Stimulated activated CD8-positive, alpha-beta memory T cell treated with anti-CD3 and anti-CD28 coated beads, Interleukin-7, amount 100 ng/mL, for 48 hours (primary cell): ENCODE measurements around the gene CADPS2.

Source experiments
- DNase-seq, 2 donors: peaks; one replicate each; pipeline ENCODE4 v3.0.0-alpha.2; 2020; ENCODE audit warnings: low read depth in 1 of 2; ENCODE audit errors: extremely low read depth in 1 of 2

CADPS2 gene

DNA sequence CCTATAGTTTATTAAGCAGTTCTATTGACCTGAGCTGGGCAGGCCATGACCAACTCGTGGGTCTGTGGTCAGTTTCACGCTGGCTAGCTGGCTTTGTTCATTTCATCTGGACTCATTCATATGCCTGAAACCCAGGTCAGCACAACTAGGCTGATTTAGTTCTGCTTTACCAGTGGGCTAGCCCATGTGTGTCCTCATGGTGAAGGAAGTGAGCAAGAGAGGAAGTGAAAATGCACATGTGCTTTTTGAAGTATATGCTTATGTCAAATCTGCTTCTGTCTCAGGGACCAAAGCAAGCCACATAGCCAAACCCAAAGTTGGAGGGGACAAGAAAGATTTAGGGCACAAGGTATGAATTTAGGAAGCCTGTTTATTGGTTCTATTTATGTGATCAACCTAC, 341.8 kb downstream of the CADPS2 start:
- DNase-seq, result no peak

DNA sequence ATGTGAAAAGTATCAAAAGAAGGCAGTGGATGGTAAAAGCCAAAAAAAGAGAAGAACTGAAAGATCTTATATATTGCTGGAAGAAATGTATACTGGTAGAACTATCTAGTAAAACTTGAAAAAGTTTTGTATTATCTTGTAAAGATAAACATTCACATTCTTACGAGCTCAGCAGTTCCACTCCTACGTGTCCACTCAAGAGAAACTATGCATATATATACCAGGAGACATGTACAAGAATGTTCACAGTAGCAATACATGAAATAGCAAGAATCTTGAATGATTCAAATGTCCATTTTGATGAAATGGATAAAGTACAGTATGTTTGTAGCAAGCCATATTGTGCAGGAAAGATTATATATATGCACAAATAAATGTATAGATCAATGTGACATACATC, 342.4 kb downstream of the CADPS2 start:
- DNase-seq, result no peak

DNA sequence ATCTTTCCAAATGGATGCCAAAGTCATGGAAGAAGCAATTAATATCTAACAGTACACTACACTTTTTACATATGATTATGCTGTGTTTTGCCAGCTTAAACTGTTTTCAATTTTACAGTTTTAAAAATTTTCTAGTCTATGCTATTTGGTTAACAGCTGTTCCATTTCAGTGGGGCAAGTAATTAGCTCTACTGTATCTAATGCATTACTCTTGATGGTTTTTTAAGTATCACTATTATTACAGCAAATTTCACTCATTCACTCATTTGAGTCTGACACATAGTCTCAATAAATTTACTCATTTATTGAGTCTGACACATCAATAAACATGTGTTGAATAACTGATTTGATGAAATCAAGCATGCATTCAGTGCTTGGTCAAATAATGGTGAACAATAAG, 343.1 kb downstream of the CADPS2 start:
- no peak for DNase-seq

DNA sequence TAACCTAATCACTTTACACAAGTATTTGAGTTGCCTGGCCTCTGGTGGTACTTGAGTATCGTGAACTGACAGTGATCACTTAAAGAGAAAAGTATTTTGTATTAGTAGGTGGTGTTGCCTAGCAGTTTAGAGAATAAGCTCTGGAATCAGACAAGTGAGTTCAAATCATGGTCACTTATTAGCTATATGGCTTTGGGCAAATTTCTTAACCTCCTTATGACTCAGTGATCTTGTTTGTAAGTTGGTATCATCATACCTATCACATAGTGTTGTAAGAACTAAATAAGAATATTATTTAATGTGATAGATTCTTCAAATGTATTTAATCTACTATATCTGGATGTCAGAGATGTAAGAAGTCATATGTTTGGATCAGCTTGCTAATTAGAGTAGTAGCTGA, 351.2 kb downstream of the CADPS2 start:
- no peak for DNase-seq

DNA sequence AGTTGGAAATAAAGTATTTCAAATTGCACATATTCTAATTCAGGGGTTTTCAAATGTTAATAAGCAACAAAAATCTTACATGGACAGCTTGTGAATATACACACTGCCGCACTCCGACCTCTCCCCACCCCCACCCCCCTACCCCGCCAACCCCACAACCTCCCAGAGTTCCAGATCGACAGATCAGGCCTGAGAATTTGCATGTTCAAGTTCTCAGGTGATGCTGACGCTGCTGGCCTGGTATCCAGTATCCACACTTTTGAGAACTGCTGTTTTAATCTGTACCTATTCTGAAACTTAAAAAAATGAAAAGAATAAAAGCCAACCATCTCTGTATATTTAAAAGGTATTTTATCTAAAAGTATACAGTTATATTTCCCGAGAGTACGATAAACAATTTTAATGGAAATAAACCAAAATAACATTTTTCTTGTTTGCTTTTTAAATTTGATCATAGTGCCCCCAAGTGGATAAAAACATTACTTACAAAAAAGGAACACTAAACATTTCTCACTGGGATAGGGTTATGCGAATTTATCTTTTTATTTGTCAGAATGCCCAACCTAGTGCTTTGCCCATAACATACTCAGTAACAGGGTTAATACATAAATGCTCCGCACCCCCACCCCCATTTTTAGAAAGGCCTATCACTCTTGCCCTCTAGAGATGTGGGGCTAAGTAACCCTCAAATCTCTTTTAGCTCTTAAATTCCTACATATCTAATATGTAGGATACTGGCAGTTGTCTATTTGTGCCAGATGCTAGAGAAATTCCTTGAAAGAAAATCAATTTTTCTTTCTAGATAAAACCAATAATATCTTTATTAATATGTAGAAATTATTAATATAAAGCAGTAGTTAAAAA, 353.6 kb downstream of the CADPS2 start:
- no peak for DNase-seq

DNA sequence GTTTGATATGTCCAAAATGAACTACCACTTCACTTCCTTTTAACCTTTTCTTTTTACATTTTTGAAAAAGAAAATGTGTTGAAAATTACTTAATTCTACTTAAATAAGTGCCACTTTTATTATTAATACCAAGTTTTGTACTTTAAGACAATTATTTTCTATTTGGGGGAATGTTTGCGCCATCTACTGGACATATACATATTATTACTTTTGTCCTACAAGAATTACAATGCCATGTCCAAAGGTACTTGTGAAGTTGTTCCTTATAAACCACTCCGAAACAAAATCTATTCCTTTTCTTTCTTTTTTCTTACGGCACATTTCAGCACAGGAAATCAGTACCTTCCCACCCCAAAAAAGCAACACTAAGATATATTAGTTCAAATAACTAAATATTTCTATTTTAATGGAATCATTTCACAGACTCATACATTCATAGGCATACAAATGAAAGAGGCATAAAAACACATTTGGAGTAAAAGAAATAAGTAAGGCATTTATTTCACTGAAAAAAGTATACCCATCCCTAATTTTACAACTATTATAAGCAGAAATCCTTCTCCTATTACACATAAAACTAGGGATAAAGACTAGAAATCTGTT, 357.3 kb downstream of the CADPS2 start:
- no peak for DNase-seq

DNA sequence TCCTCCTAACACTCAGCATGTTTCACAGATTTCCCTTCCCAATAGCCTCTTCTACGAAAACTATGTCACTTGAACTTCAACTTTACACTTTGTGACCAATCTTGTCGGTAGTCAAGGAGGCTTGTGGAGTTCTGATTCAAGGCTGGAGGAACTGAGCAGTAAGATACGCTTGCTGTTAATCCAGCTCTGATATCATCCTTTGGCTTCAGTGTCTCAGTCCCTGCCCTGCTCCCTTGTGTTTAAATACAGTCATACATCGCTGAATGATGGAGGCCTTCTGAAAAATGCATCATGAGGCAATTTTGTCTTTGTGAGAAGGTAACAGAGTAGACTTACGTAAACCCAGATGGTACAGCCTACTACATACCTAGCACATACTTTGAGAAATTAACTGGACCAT, 360.9 kb downstream of the CADPS2 start:
- no peak for DNase-seq

DNA sequence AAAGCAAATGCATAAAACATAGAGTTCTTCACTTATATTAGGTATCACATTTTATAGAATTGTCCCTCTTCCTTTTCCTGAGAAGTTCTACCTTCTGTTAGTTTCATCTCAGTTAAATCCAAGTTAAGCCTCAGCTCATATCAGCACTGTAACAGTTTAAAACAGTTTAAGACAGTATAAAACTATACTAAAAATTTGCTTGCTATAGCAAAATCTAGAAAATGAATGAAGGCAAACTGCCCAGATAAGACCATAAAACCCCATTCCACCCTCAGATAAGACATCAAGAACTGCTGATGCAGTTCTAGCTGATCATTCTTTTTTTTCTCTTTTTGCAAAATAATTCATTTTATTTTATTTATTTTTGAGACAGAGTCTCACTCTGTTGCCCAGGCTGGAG, 364.5 kb downstream of the CADPS2 start:
- no peak for DNase-seq

DNA sequence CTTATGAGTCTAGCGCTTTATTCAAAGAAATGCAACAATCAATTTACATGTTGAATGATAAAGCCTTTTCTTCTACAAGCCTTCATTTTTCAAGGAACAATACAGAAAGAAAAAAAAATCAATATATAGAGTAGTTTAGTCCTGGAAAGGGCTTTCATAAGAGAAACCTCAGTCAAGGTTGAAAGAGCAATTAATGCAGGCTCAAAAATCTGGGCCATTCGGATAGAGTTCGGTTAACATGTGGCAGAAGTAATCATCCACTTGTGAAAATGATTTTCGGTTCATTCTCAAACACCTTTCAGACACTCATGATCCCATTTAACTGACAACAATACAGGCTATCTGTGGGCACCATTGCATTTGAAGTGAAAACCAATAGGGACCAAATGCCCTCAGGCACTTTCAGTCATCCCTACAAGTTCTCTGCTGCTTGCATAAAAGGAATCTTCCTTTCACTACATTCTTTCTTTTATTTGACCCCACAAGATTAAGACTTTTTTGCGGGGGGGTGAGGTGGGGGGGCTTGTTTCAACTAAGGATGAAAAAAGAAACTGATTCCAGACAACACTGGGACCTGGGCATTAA, 365.2 kb downstream of the CADPS2 start:
- DNase-seq, result no peak

DNA sequence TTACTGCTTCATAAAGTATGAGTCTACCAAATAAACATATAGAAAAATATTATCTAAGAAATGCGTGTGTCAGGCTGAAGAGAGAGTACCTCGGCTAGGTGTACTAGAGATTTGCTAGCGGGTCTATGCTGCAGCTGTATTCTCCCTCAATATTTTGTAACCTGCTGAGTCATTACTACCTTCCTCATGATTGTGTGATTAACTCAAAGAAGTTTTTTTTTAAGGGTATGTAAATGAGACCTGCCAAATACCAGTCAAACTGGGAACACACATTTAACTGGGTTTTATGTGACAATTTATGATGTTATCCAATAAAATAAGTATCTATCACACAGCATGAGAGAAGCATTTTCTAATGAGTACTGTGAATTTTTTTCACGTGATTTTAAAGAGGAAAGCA, 367.8 kb downstream of the CADPS2 start:
- DNase-seq, result no peak

DNA sequence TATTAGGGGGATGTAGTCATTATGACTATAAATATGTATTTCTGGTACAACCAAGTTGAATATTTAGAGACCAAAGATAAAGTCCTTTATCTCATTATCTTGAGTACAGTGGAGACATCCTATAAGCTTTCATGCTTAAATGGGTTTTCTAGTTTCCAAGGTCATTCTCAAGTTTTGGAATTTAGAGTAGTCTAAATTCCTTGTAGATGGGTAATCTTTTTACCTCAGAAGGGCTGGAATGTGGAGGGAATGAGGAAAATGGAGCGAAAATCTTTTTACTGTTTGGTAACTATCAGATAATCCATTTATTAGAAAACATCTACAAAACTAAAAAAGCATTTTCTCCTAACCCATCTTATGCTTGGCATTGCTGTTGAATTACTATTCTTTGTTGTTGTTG, 368.7 kb downstream of the CADPS2 start:
- DNase-seq, result no peak

DNA sequence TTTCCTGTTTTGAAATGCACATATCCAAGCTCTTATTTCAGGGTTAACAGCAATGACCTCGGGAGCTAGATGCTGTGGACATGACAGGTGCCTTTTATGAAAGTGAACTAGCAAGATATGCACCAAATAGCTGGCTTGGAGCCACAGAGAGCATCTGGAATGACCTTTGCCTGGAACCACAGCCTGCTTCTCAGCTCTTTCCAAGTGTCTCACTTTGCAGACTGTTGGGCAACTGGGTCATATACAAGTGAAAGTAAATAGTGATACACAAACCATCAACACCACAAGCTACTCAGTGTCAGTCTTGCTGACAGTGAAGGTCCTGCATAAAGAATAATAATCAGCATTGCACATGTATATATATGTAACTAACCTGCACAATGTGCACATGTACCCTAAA, 370.9 kb downstream of the CADPS2 start:
- no peak for DNase-seq

DNA sequence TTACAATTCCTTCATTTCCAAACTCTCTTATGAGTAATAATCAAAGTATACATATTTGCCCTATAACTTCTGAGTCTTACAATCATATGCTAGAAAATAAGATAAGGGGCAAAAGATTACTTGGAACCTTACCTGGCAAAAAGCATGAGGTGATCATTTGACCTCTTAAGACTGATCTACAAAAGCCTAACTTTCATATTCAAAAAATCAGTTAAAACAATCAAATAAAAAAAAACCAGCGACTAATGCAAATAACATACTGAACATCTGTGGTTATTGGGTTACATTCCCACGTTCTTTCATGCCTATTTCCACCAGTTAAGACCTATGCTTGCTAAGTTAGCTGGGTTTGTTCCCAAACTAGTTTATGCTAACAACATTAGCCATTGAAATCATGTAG, 375.0 kb downstream of the CADPS2 start:
- no peak for DNase-seq

DNA sequence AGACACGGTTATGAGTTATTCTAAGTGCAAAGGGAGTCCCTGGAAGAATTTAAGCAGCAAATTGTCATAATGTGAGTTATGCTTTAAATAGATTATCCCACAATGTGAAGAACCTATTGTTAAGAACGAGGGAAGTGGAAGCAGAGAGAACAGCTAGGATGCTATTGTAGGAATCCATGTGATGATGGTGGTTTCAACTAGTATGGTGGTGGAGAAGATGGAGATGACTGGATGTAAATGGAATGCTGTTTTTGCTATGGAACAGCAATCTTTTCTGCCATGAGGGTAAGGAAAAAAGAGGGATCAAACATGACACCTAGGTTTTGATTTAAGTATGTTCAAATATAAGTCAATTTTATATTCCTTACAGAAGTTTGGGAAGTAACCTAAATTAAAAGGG, 378.7 kb downstream of the CADPS2 start:
- no peak for DNase-seq

DNA sequence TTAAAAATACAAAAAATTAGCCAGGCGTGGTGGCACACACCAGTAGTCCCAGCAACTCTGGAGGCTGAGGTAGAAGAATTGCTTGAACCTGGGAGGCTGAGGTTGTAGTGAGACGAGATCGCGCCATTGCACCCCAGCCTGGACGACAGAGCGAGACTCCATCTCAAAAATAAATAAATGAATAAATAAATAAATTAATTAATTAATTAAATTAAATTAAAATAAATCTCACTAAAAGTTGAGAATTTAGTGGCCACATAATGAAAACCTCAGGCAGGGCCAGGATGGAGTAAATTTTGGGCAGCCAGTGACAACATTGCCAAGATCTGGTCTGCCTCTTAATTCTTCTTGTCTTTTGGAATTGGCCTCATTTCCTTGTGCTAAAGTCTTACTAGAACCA, 394.3 kb downstream of the CADPS2 start:
- DNase-seq, result no peak

DNA sequence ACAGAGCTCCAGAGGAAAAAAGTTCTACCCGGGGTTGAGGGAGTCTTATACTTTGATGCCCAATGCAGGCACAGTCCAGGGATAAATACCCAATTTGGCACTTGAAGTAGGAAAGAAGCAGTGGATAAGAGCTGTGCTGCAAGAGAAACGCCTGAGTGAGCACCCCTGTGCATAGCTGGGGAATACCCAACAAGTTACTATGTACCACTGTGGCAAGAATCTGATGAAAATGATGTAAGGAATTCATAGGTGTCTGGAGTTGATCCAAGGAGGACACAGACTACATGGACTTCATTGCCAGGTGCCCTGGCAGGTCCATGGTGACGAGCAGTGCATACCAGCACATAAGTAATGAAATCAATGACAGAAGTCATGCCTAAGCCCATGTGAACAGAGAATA, 398.0 kb downstream of the CADPS2 start:
- no peak for DNase-seq

DNA sequence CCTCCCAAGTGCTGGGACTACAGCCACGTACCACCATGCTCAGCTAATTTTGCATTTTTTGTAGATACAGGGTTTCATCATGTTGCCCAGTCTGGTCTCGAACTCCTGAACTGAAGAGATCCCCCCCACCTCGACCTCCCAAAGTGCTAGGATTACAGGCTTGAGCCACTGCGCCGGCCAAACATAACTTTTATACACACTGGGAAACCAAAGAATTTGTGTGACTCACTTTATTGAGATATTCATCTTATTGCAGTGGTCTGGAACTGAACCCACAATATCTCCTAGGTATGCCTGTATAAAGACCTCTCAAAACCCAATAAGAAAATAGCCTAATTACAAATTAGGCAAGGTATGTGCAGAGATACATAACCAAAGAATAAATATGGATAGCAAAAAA, 399.1 kb downstream of the CADPS2 start:
- no peak for DNase-seq

DNA sequence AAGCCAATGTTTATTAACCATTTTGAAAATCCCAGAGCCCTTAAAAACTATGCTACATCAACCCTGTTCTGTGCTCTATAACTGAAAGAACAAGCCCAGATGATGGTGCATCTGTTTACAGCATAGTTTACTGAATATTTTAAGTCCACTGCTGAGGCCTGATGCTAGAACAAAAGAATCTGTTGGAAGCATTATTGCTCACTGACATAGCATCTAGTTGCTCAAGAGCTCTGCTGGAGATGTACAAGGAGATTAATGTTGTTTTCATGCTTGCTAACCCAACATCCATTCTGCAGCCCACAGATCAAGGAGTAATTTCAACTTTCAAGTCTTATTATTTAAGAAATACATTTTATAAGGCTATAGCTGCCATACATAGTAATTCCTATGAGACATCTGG, 400.4 kb downstream of the CADPS2 start:
- DNase-seq, result no peak

DNA sequence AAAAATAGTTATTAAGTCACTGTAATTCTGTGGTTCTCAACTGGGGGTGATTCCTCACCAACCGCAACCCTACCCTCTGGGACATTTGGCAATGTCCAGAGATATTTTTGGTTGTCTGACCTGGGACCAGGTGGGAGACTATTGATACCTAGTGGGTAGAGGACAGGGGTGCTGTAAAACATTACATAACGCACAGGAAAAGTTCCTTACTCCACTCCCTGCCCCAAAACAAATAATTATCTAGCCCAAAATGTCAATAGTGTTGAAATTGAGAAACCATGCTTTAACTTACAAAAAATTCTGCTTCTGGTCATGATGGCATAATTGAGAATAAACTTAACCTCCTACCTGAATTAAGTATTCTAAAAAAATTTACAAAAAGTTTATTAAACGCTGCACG, 404.0 kb downstream of the CADPS2 start:
- DNase-seq, result no peak

DNA sequence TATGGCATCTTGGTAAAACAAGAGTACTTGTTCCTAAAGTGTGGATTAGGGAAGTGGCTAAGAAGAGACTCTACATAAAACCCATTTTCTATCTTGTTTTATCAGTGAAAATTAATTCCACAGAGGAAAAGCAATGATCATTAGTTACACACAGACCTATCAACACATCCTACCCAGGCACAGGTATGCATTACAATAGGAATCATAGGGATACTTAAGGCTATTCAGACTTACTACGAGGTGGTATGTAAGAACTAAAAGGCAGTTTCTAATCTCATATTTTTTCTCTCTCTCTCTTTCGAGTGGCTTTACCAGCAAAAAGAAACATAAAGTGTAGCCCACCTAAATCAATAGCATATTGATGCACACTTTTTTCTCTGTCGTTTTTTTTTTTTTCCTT, 415.4 kb downstream of the CADPS2 start:
- DNase-seq, result no peak

DNA sequence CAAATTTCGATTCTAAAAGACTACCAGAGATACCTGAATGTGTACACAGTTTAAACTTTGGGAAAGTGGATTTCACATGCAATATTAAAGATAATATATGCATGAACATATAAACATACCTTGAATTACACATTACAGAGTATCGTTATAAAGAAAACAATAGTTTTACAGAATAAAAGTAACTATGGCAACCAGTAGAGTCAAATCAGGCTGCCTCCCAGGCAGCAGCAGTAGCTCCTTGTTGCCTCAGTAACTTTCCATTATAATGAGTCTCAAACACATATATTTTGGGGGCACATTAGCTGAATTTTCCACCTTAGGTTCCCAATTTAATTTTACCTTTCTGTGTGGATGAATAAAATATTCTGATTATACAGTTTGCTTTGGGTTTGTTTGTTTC, 417.3 kb downstream of the CADPS2 start:
- no peak for DNase-seq

DNA sequence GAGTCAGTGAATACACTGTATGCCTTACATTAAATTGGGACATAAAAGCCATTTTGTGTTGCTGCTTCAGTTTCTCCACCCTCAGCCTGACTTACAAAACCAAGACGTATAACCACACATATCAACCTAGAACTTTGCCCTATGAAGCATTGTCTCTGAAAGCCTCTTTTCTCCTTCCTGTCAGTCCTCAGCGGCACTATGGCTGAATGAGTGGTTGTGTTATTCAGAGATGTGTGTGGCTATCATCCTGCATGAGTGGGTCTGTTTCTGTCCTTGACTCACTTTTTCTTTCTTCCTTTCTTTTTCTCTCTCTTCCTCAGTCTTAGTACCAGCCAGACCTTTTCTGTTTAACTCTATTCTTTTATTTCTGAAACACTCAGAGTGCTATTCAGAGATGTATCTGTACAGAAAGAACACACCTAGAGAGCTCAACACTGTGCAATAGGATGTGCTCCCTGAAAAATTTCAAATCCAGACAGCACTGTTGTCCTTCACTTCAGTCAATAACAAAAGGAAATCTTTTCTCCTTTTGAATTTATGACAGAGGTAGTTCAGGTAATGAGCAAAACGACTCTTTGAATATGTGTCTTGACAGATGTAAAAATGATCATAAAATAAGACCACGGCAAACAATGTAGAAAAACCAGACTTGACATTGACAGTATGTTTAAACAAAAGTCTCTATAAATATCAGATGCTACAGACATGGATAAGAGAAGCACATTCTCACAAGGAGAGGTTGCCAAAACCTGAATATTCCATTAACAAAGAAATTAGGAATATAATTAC, 418.4 kb downstream of the CADPS2 start:
- no peak for DNase-seq
